Measurements from ENCODE around the gene CCDC157.
"Not testable (repeated sequence)": the region's sequence is repeated elsewhere in the genome, so short reads cannot be mapped to it uniquely, and the experiment has no call there.

Gene CCDC157

GRCh38 chr22:30392661-30393321 is 36.0 kb downstream of the CCDC157 start:
- DNase-seq = no peak

GRCh38 chr22:30393322-30393680 is 36.5 kb downstream of the CCDC157 start:
- no peak for DNase-seq

DNA sequence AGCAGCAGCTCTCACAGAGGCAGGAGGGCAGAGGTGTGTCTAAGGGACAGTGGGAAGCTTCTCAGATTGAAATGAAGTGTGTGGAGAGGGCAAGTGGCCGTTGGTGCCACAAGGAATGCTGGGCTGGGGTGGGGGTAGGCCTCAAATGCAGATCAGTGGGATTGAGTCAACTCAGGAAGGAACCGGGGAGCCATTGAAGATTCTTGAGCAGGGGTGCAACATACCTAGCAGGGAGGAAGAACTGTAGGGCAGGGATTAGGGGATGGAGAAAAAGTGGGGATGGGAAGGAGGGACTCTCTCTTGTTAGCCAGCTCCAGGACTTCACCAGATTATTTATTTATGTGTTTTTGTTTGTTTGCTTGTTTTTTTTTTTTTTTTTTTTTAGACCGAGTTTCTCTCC is 37.1 kb downstream of the CCDC157 start:
- no peak for DNase-seq

DNA sequence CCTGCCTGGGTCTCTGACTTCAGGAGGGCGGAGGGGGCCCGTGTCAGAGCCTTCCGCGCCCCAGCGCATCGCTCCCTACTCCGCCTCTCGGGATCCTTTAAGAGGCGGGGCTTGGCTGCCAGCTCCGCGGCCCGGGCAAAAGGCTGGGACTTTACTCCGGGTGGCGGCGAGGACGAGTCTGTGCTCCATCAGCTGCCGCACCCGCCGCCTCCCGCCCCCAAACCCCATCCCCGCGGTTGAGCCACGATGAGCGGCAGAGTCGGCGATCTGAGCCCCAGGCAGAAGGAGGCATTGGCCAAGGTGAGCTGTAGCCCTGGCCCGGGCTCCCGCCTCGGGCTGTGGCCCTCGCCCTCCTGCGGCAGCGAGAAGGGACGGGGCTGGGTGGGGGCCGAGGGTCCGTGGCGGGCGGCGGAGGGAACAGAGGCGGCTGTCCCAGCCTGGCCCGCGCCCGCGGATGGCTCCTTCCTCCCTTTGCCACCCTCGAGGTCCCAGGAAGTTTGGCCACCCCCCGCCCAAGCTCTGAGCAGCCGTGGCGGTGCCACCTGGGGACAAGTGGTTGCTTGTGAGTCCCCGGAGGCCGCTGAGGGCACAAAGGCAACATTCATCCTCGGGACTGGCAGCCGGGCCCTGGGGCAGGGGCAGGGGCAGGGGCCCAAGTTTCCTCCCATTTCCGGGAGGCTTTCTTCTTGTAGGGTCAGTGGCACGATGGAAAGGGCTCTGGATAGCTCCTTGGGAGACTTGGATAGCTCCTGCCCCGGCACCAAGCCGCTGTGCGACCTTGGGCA is 40.3 kb downstream of the CCDC157 start, which contains the start of gene SEC14L2:
Gene SEC14L2, plus strand, starts transcription at position 148 of the 785 bp plus-strand sequence. Its CDS starts 99 bp downstream, at position 247.
- DNase-seq = peak; percentile 45

DNA sequence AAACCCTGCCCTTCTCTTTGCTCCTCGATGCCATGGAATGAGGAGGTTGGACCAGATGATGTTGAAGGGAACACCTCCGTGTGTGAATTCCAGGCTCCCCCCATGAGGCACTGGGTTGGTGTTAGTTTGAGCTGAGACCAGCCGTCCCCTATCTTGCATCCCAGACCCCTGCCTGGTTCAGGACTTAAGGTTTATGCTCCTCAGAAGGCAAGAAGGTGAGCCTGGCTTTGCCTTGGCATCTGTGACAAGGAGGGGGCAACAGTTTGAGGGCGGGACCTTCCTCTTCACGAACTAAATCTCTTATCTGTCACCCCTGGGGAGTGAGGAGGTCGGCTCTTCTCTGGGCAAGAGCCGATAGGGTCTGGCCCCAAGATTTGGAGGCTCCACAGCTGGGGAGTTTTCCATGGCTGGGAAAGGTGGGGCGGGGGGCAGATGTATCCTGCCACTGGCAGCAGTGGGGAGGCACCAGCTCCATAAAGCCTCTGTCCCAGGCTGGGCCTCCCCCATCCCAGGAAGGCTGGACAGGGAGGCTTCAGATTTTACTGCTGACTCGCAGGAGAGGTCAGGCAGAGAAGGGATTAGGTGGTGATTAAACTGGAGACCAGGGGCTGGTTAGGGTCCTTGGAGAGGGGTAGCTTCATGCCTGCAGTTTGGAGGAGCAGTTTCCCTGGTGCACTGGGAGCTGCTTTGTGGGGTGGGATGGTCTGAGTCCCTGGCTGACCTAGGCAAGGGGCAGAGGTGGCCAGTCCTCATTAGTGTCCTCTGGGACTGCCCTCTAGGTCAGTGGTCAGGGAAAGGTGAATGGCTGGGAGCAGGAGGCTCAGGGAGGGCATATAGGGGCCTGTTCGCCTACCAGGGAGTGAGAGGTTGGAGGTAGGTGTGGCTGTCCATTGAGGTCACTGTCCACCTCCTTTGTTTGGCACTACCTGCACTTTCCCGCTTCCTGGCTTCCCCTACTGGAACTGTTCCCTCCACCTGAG is 41.1 kb downstream of the CCDC157 start:
- DNase-seq = no peak

- DNase-seq = no peak
Measured at GRCh38 chr22:30398685-30399680, 42.2 kb downstream of the CCDC157 start.

GRCh38 chr22:30399718-30400117 is 42.9 kb downstream of the CCDC157 start:
- no peak for DNase-seq

DNA sequence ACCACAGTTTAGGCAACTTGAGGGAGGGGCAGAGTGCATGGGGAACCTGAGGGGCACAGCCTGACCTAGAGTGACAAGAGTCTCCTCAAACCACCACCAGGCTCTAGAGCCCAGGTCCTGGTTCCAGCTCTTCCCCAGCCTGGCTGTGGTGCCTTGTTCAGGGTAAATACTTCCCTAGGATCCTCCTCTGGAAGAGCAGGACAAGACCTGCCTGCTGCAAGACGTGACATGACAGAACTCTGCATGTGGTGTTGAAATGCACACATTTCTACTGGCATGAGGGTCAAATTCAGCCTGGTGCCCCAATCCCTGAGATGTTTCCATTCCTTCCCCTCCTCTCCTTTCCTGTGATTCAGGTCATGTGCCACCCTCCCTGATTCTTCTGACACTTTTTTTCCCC is 43.4 kb downstream of the CCDC157 start:
- DNase-seq = no peak

DNA sequence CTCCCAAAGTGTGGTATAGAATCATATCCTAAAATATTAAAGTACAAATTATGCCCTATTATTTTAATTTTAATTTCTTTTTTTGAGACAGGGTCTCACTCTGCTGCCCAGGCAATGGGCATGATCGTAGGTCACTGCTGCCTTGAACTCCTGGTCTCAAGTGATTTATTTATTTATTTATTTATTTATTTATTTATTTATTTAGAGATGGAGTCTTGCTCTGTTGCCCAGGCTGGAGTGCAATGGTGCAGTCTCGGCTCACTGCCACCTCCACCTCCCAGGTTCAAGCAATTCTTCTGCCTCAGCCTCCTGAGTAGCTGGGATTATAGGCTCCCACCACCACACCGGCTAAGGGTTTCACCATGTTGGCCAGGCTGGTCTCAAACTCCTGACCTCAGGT is 44.2 kb downstream of the CCDC157 start:
- not testable (repeated sequence) for DNase-seq

DNA sequence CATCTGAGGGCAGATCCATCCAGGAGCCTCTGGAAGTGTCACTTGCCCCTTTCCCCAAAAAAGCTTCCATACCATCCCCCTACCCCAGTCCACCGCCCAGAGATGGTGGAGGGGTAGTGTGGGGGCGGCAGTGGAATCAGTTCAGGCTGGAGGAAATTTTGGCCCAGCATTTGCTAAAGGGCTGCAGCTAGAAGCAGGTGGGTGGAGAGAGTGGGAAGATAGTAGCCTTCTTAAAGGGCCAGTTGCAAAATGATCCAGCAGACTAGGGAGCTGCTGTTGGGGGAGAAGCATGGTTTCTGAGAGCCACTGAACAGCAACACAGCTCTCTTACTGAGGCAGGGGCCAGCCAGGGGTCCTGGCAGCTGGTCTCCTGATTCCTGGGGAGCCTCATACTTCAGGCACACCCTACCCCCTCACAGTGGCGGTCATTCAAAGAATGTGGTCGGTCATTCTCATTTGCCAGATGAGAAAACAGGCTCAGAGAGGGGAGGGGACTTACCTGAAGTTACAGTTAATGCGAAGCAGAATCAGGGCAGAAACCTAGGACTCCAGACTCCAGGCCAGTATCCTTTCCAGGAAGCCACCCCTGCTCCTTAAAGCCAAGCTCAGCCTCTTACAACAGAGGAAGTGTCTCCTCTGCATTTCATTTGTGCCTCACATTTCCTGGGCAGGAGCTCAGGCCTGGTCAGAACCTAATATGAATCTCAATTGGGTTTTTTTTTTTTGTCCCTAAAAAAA is 45.4 kb downstream of the CCDC157 start:
- DNase-seq = no peak

DNA sequence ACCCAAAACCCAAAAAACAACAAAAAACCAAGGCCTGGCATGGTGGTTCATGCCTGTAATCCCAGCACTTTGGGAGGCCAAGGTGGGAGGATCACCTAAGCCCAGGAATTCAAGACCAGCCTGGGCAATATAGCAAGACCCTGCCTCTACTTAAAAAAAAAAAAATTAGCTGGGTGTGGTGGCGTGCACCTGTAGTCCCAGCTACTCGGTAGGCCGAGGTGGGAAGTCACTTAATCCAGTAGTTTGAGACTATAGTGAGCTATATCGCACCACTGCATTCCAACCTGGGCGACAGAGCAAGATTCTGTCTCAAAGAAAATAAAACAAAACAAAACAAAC is 45.9 kb downstream of the CCDC157 start:
- not testable (repeated sequence) for DNase-seq

DNA sequence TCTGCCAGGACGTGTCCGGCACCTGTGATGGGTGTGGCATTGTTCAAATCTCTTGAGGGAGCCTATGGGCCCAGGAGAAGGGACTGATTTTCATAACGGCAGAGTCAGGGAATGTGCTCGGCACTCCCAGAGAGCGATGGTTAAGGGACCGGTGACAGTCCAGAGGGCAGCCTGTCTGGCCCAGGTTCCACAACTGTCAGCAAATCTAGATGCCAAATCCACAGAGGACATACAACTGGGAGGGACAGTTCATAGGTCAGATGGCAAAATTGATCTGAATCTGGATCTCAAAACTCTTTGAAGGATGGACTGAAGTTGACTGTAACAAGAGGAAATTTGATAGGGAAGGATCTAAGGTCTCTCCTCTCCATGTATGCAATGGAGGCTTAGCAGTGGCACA is 47.5 kb downstream of the CCDC157 start:
- DNase-seq = no peak

- DNase-seq = no peak
Measured at GRCh38 chr22:30405731-30406130, 48.9 kb downstream of the CCDC157 start.

- DNase-seq = no peak
Measured at GRCh38 chr22:30406400-30406799, 49.6 kb downstream of the CCDC157 start.

DNA sequence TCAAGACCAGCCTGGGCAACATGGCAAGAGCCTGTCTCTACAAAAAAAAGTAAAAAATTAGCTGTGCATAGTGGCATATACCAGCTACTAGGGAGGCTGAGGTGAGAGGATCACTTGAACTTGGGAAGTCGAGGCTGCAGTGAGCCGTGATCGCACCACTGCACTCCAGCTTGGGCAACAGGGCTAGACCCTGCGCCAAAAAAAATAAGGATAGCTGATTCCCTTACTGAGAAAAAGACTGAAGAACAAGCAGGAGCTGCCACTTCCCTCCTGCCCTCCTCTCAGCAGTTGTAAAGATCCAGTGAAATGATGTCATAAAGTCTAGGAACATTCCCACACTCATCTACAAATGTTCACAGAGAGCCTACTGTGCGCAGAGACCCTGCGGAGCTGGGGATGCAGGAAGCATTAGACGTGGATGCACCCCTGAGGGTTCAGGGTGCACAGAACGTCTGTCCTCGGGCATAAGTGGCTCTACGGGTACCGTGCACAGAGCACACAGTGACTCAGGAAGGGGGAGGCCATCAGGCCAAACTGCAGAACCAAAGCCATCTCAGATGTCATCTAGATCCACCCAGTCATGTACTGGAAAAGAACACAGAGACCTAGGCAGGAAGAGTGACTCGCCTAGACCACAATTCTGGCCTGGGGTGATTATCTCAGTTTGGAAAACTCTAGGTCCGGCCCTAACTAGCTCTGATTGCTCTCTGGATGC is 51.7 kb downstream of the CCDC157 start:
- peak; percentile 57 for DNase-seq

GRCh38 chr22:30411780-30412179 is 55.0 kb downstream of the CCDC157 start:
- DNase-seq = no peak

GRCh38 chr22:30413001-30413400 is 56.2 kb downstream of the CCDC157 start:
- DNase-seq = no peak

DNA sequence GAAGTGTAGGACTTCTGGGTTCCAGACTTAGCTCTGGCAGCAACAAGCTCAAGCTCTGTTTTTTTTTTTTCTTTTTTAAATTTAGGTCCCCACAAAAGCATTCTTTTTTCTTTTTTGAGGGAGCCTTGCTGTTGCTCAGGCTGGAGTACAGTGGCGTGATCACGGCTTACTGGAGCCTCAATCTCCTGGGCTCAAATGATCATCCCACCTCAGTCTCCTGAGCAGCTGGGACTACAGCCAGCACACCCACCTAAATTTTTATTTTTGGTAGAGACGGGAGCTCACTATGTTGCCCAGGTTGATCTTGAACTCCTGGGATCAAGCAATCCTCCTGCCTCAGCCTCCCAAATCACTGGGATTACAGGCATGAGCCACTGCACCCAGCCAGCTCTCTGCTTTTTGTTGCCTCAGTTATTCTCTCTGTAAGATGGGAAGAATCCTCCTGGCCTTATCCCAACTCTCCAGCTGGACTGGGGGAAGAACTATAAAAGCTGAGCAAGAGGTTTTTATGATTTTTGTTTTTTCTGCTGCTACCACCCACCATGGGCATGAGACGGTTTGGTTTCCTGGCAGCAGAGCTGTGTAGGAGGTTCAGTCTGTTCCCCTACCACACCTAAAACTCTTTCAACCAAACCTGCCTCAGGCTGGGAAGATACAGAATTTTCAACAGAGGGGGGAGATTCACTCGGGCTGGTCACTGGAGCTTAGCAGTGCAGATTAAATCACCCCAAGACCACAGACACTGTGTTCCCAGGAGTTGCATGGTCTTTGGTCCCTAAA is 57.1 kb downstream of the CCDC157 start:
- DNase-seq = no peak

- DNase-seq = no peak
Measured at GRCh38 chr22:30414525-30415047, 57.8 kb downstream of the CCDC157 start.

DNA sequence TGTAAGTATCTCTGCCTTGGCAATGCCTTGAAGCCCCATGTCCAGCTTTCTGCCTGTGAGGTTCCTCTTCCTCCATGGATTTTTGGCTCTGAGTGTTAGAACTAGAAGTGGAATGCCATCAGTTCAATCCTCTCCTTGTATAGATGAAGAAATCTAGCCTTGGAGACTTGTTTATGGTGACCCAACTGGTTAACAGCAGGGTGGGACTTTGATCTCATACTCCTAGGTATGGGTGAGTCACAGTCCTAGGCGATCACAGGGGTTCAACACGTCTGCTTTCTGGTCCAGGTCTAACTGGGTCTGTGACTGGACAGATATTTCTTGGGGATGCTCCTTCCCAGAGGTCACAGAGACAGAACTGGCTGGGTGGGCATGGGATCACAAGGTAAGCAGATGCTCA is 59.6 kb downstream of the CCDC157 start:
- no peak for DNase-seq

Measured in fibroblast of upper back skin (primary cell).